PC-9 (cell line): ENCODE measurements around the gene SLC39A1. TPM values are rescaled to one million over a fixed set of nuclear protein-coding genes. Genes with fewer than 3 reads are reported as not detected.
A peak's percentile ranks its signal among the peaks of the same experiment; 100 is the strongest.

Experiments used
- BruUV-seq: library from RNA; stranded (reverse); fragments of 400-500 nt; replicated peaks from 2 replicates; lab custom pipeline; 2021; lab: Mats Ljungman, UMichigan
- CTCF ChIA-PET: fragments of 300-600 bp; sonication (Branson Sonifier 250); formaldehyde crosslinking; loops from one replicate; lab custom pipeline; 2022; ENCODE audit warnings: antibody characterized with exemption; lab: Charles Lee
- POLR2A ChIA-PET: fragments of 300-600 bp; sonication (Branson Sonifier 250); formaldehyde crosslinking; loops from one replicate; lab custom pipeline; 2022; ENCODE audit warnings: antibody characterized with exemption; ENCODE audit not compliant: unreplicated experiment; lab: Charles Lee
- DNase-seq, 2 experiments: peaks; one replicate each; pipeline versions ENCODE4 v3.0.0 to v3.0.0-alpha.2; 2015 to 2022; ENCODE audit warnings: mixed read lengths in 1 of 2
- H2AFZ ChIP-seq: fragments of 200-600 bp; sonication (generic); 2 replicates; pipeline ENCODE4 v1.8.1; 2017; ENCODE audit warnings: antibody characterized with exemption
- H3F3A ChIP-seq: fragments of 200-600 bp; sonication (generic); 2 replicates; pipeline ENCODE4 v1.8.1; 2017; ENCODE audit warnings: antibody characterized with exemption, mild to moderate bottlenecking, low read depth; ENCODE audit not compliant: insufficient read depth
- H3K27ac ChIP-seq: fragments of 200-600 bp; sonication (generic); 2 replicates; pipeline ENCODE4 v1.6.1; 2016; ENCODE audit warnings: mixed run types
- H3K27me3 ChIP-seq: fragments of 200-600 bp; sonication (generic); 2 replicates; pipeline ENCODE4 v1.6.1; 2016; ENCODE audit warnings: low read depth, mixed run types; ENCODE audit not compliant: insufficient read depth
- H3K36me3 ChIP-seq: fragments of 200-600 bp; sonication (generic); 2 replicates; pipeline ENCODE4 v1.6.1; 2016; ENCODE audit warnings: low read depth, mixed run types
- H3K4me1 ChIP-seq: fragments of 200-600 bp; sonication (generic); replicated peaks from 2 replicates; pipeline ENCODE4 v1.6.1; 2016; ENCODE audit warnings: mixed run types; ENCODE audit not compliant: insufficient read depth
- H3K4me2 ChIP-seq: fragments of 200-600 bp; sonication (generic); 2 replicates; pipeline ENCODE4 v1.6.1; 2017; ENCODE audit warnings: mixed run types
- H3K4me3 ChIP-seq: fragments of 200-600 bp; sonication (generic); 2 replicates; pipeline ENCODE4 v1.6.1; 2016; ENCODE audit warnings: mixed run types
- H3K79me2 ChIP-seq: fragments of 200-600 bp; sonication (generic); 2 replicates; pipeline ENCODE4 v1.6.1; 2017; ENCODE audit warnings: low read depth, mixed run types
- H3K9me2 ChIP-seq: fragments of 200-600 bp; sonication (generic); 2 replicates; pipeline ENCODE4 v1.8.1; 2017; ENCODE audit warnings: mild to moderate bottlenecking; ENCODE audit not compliant: insufficient read depth
- H3K9me3 ChIP-seq: fragments of 200-600 bp; sonication (generic); 2 replicates; pipeline ENCODE4 v1.8.1; 2016; ENCODE audit warnings: low read depth; ENCODE audit not compliant: insufficient read depth
- H4K20me1 ChIP-seq: fragments of 200-600 bp; sonication (generic); 2 replicates; pipeline ENCODE4 v1.8.1; 2017; ENCODE audit not compliant: insufficient read depth
- CTCF ChIP-seq: fragments of 200-600 bp; sonication (generic); conservative IDR thresholded peaks from 2 replicates; pipeline ENCODE4 v1.6.1; 2017; ENCODE audit warnings: mixed run types, antibody characterized with exemption, mild to moderate bottlenecking, moderate library complexity
- EZH2 ChIP-seq: fragments of 200-600 bp; sonication (generic); IDR thresholded peaks from 2 replicates; pipeline ENCODE4 v1.8.0; 2017; ENCODE audit warnings: antibody characterized with exemption, low read depth
- intact Hi-C: fragments of 100-400 bp; cut with micrococcal nuclease; formaldehyde crosslinking; loops from one replicate; pipeline ENCODE4 v1.10.0; 2022; ENCODE audit not compliant: unreplicated experiment
- total RNA-seq: library from RNA; stranded (reverse); gene quantifications from 2 replicates; pipeline ENCODE4 v1.2.3, GENCODE V29; 2021

The SLC39A1 gene
- total RNA-seq, 1 experiment from 2014 or later: 141 TPM

GRCh38 chr1:153957744-153958110, 5.6 kb downstream of the SLC39A1 start:
- peak overlapping the region; percentile 28; the same call in 1 of the 2 replicates for H3K27ac ChIP-seq
- peaks cover 71% of the 10 kb centered on the region for H3K79me2 ChIP-seq
- intact Hi-C loops: loop anchor here (1.0 kb wide), 1 partner anchor 34 kb away; no protein-coding TSS in a partner anchor
- peaks cover 28% of the 10 kb centered on the region for H4K20me1 ChIP-seq
- ChIA-PET CTCF (interaction anchor here (1.7 kb wide), 1 partner anchor 11 kb away, joined by 4 read pairs; the partner anchor contains the start of gene DENND4B), POLR2A (interaction anchor here (0.7 kb wide), 1 partner anchor 314 kb away, joined by 3 read pairs; no protein-coding TSS in a partner anchor)
- H3K9me2 ChIP-seq: no peaks in the 10 kb centered on the region
- peaks cover 29% of the 10 kb centered on the region for H3K4me1 ChIP-seq
- H3K27me3 ChIP-seq: no peaks in the 10 kb centered on the region
- H3F3A ChIP-seq: peaks cover 32% of the 10 kb centered on the region
- peaks cover 4% of the 10 kb centered on the region; the same call in 1 of the 2 replicates for H3K36me3 ChIP-seq
- TF ChIP-seq EZH2 (no peak), CTCF (no peak)
- H3K4me2 ChIP-seq: peak overlapping the region; percentile 87
- DNase-seq: no peak
- no peaks in the 10 kb centered on the region for H3K9me3 ChIP-seq
- H2AFZ ChIP-seq: peak overlapping the region; percentile 84
- peak overlapping the region; percentile 67 for H3K4me3 ChIP-seq
- BruUV-seq: no TSS peak

- H3K27ac ChIP-seq: peak overlapping the region; percentile 28; the same call in 1 of the 2 replicates
- BruUV-seq: no TSS peak
- H3K9me2 ChIP-seq: no peaks in the 10 kb centered on the region
- intact Hi-C loops: no loop called here
- no peak for DNase-seq
- no peaks in the 10 kb centered on the region for H3K27me3 ChIP-seq
- peak overlapping the region; percentile 84 for H2AFZ ChIP-seq
- peak overlapping the region; percentile 67 for H3K4me3 ChIP-seq
- peaks cover 28% of the 10 kb centered on the region for H3F3A ChIP-seq
- peaks cover 4% of the 10 kb centered on the region; the same call in 1 of the 2 replicates for H3K36me3 ChIP-seq
- TF ChIP-seq EZH2 (no peak), CTCF (no peak)
- peaks cover 28% of the 10 kb centered on the region for H4K20me1 ChIP-seq
- no peaks in the 10 kb centered on the region for H3K9me3 ChIP-seq
- CTCF ChIA-PET: interaction anchor here (1.7 kb wide), 1 partner anchor 10 kb away, joined by 4 read pairs; the partner anchor contains the start of gene DENND4B
- POLR2A ChIA-PET: interaction anchor here (0.6 kb wide), 1 partner anchor 10 kb away, joined by 3 read pairs; the partner anchor contains the start of gene CREB3L4
- H3K4me1 ChIP-seq: peaks cover 25% of the 10 kb centered on the region
- H3K4me2 ChIP-seq: peak overlapping the region; percentile 87
- peaks cover 65% of the 10 kb centered on the region for H3K79me2 ChIP-seq
Measured at GRCh38 chr1:153956997-153957715, 6.2 kb downstream of the SLC39A1 start.

- BruUV-seq: no TSS peak
- POLR2A ChIA-PET: interaction anchor here (0.6 kb wide), 1 partner anchor 63 kb away, joined by 3 read pairs; no protein-coding TSS in a partner anchor
- Histone ChIP-seq H3K27ac (no peak overlapping the region), H3K4me3 (no peak overlapping the region), H3K4me1 (peaks cover 13% of the 10 kb centered on the region), H3K36me3 (peaks cover 9% of the 10 kb centered on the region), H3K4me2 (no peak overlapping the region), H4K20me1 (peaks cover 28% of the 10 kb centered on the region), H3K79me2 (peaks cover 45% of the 10 kb centered on the region), H3K9me3 (no peaks in the 10 kb centered on the region), H2AFZ (no peak overlapping the region), H3K27me3 (no peaks in the 10 kb centered on the region), H3K9me2 (no peaks in the 10 kb centered on the region), H3F3A (peaks cover 12% of the 10 kb centered on the region; the same call in 1 of the 2 replicates)
- intact Hi-C loops: no loop called here
- no peak for DNase-seq
- CTCF ChIA-PET: no interaction called here
- TF ChIP-seq CTCF: no peak
- no peak for TF ChIP-seq EZH2
Measured at GRCh38 chr1:153954826-153955225, 8.5 kb downstream of the SLC39A1 start.
